HCT116 (cell line): ENCODE measurements around the gene GNLY. TPM values are rescaled to one million over a fixed set of nuclear protein-coding genes. Genes with fewer than 3 reads are reported as not detected.

Experiments
- ATAC-seq: fragments of 200-7000 bp; cut with Tn5 transposase; 2 replicates; pipeline ENCODE4 v1.9.1; 2020; ENCODE audit warnings: mild to moderate bottlenecking, moderate library complexity
- BruUV-seq: library from RNA; stranded (reverse); fragments of 400-500 nt; replicated peaks from 2 replicates; lab custom pipeline; 2021; lab: Mats Ljungman, UMichigan
- CTCF ChIA-PET: fragments of 300-600 bp; sonication (Branson Sonifier 250); formaldehyde crosslinking; loops from one replicate; lab custom pipeline; 2021; ENCODE audit warnings: antibody characterized with exemption; lab: Charles Lee
- POLR2A ChIA-PET: fragments of 300-600, 350-600 bp; sonication (Branson Sonifier 250); formaldehyde crosslinking; loops from one replicate; lab custom pipeline; 2021; ENCODE audit warnings: antibody characterized with exemption; lab: Charles Lee
- RAD21 ChIA-PET, 2 experiments: fragments of 300-600 bp; sonication (Branson Sonifier 250); formaldehyde crosslinking; loops; one replicate each; lab custom pipeline; 2023; ENCODE audit warnings: low total read pairs in 2 of 2; ENCODE audit not compliant: uncharacterized antibody in 2 of 2, unreplicated experiment in 2 of 2, low non-redundant PET in 1 of 2; lab: Charles Lee
- DNase-seq: peaks from one replicate; pipeline ENCODE4 v3.0.0-alpha.2; 2010; ENCODE audit warnings: low read depth, low spot score
- H2AFZ ChIP-seq: fragments of 200-600 bp; shearing (Covaris generic), sonication (generic); 2 replicates; pipeline ENCODE4 v1.6.1; 2017; ENCODE audit warnings: low read depth, mixed run types, mixed read lengths, antibody characterized with exemption, low read length; ENCODE audit not compliant: poor library complexity, severe bottlenecking
- H3K27ac ChIP-seq: 2 replicates; pipeline ENCODE4 v1.5.1; 2012; ENCODE audit warnings: low read depth, low read length
- H3K27me3 ChIP-seq: fragments of 200-600 bp; sonication (generic); 2 replicates; pipeline ENCODE4 v1.6.1; 2016; ENCODE audit warnings: mixed run types, low read length, mixed read lengths; ENCODE audit not compliant: insufficient read depth
- H3K36me3 ChIP-seq, 2 experiments: fragments of 200-500 bp in 1 of 2; fragments of 200-600 bp in 1 of 2; sonication (Bioruptor generic) in 1 of 2; sonication (generic) in 1 of 2; 2 replicates each; pipeline versions ENCODE4 v1.5.1 to v1.6.1; 2014 to 2016; ENCODE audit warnings: low read length in 2 of 2, inconsistent platforms in 1 of 2, mixed read lengths in 1 of 2, mixed run types in 1 of 2; ENCODE audit not compliant: insufficient read depth in 2 of 2, control insufficient read depth in 1 of 2
- H3K4me1 ChIP-seq, 2 experiments: fragments of 200-600 bp in 1 of 2; sonication (generic) in 1 of 2; 2 replicates each; pipeline versions ENCODE4 v1.5.1 to v1.6.1; 2012 to 2017; ENCODE audit warnings: low read length in 2 of 2, inconsistent platforms in 1 of 2, mild to moderate bottlenecking in 1 of 2, mixed read lengths in 1 of 2, mixed run types in 1 of 2, moderate library complexity in 1 of 2; ENCODE audit not compliant: insufficient read depth in 2 of 2, control insufficient read depth in 1 of 2
- H3K4me2 ChIP-seq: fragments of 200-600 bp; sonication (generic); 2 replicates; pipeline ENCODE4 v1.6.1; 2017; ENCODE audit warnings: mixed run types, low read length, mixed read lengths
- H3K4me3 ChIP-seq, 2 experiments: fragments of 200-600 bp in 1 of 2; sonication (generic) in 1 of 2; replicated peaks in 1 of 2; 2 replicates each; pipeline ENCODE4 v1.5.1; 2011 to 2016; ENCODE audit warnings: low read length in 2 of 2, control low read depth in 1 of 2, low read depth in 1 of 2, mild to moderate bottlenecking in 1 of 2, mixed read lengths in 1 of 2, mixed run types in 1 of 2
- H3K79me2 ChIP-seq: fragments of 200-600 bp; sonication (generic); 2 replicates; pipeline ENCODE4 v1.6.1; 2017; ENCODE audit warnings: mild to moderate bottlenecking, mixed run types, low read length, moderate library complexity, mixed read lengths; ENCODE audit not compliant: insufficient read depth
- H3K9ac ChIP-seq: fragments of 200-600 bp; sonication (generic); 2 replicates; pipeline ENCODE4 v1.6.1; 2016; ENCODE audit warnings: low read length, mixed read lengths
- H3K9me2 ChIP-seq: fragments of 200-600 bp; sonication (generic), shearing (Covaris generic); 2 replicates; pipeline ENCODE4 v1.6.1; 2017; ENCODE audit warnings: mixed run types, mild to moderate bottlenecking, moderate library complexity; ENCODE audit not compliant: insufficient read depth
- H3K9me3 ChIP-seq, 2 experiments: fragments of 200-500 bp in 1 of 2; fragments of 200-600 bp in 1 of 2; sonication (Bioruptor generic) in 1 of 2; sonication (generic) in 1 of 2; 2 replicates each; pipeline ENCODE4 v1.6.1; 2014 to 2017; ENCODE audit warnings: low read length in 2 of 2, mixed read lengths in 2 of 2, inconsistent platforms in 1 of 2, low read depth in 1 of 2, mild to moderate bottlenecking in 1 of 2, mixed run types in 1 of 2, moderate library complexity in 1 of 2; ENCODE audit not compliant: control insufficient read depth in 1 of 2, insufficient read depth in 1 of 2
- H4K20me1 ChIP-seq: fragments of 200-600 bp; sonication (generic), shearing (Covaris generic); 2 replicates; pipeline ENCODE4 v1.6.1; 2017; ENCODE audit warnings: mixed run types, mild to moderate bottlenecking, moderate library complexity; ENCODE audit not compliant: insufficient read depth
- ATF3 ChIP-seq: IDR thresholded peaks from 2 replicates; pipeline ENCODE4 v1.6.1; 2012
- CBX3 ChIP-seq: IDR thresholded peaks from 2 replicates; pipeline ENCODE4 v1.6.1; 2012; ENCODE audit warnings: low read depth
- CEBPB ChIP-seq: IDR thresholded peaks from 2 replicates; pipeline ENCODE4 v1.6.1; 2012; ENCODE audit warnings: low read depth
- CTCF ChIP-seq, 3 experiments: fragments of 200-600 bp in 1 of 3; sonication (generic) in 1 of 3; IDR thresholded peaks in 2 of 3; conservative IDR thresholded peaks in 1 of 3; 2 replicates each; pipeline ENCODE4 v1.5.1; 2012 to 2017; ENCODE audit warnings: low read depth in 2 of 3, low read length in 2 of 3, antibody characterized with exemption in 1 of 3, borderline replicate concordance in 1 of 3, control low read depth in 1 of 3, mild to moderate bottlenecking in 1 of 3, mixed read lengths in 1 of 3, mixed run types in 1 of 3, moderate library complexity in 1 of 3; ENCODE audit not compliant: insufficient read depth in 1 of 3
- EGR1 ChIP-seq: IDR thresholded peaks from 2 replicates; pipeline ENCODE4 v1.6.1; 2012; ENCODE audit warnings: low read depth
- ELF1 ChIP-seq: IDR thresholded peaks from 2 replicates; pipeline ENCODE4 v1.6.1; 2012; ENCODE audit warnings: low read depth, borderline replicate concordance
- EZH2 ChIP-seq: fragments of 200-600 bp; sonication (generic); IDR thresholded peaks from 2 replicates; pipeline ENCODE4 v1.6.1; 2017; ENCODE audit warnings: antibody characterized with exemption, mixed run types
- EZH2phosphoT487 ChIP-seq: fragments of 200-600 bp; IDR thresholded peaks from 2 replicates; pipeline ENCODE4 v1.6.1; 2018; ENCODE audit warnings: antibody characterized with exemption, borderline replicate concordance
- JUND ChIP-seq: IDR thresholded peaks from 2 replicates; pipeline ENCODE4 v1.6.1; 2012
- MAX ChIP-seq: IDR thresholded peaks from 2 replicates; pipeline ENCODE4 v1.6.1; 2012
- POLR2A ChIP-seq: IDR thresholded peaks from 2 replicates; pipeline ENCODE4 v1.7.0; 2011; ENCODE audit warnings: borderline replicate concordance; ENCODE audit not compliant: insufficient read depth, insufficient read length; ENCODE audit errors: extremely low read depth
- RAD21 ChIP-seq: IDR thresholded peaks from 2 replicates; pipeline ENCODE4 v1.6.1; 2012; ENCODE audit warnings: low read depth, mild to moderate bottlenecking
- SIN3A ChIP-seq: IDR thresholded peaks from 2 replicates; pipeline ENCODE4 v1.6.1; 2012; ENCODE audit warnings: low read depth
- SP1 ChIP-seq: IDR thresholded peaks from 2 replicates; pipeline ENCODE4 v1.6.1; 2012; ENCODE audit warnings: low read depth
- SRF ChIP-seq: IDR thresholded peaks from 2 replicates; pipeline ENCODE4 v1.6.1; 2012; ENCODE audit warnings: low read depth
- TCF7L2 ChIP-seq: IDR thresholded peaks from 2 replicates; pipeline ENCODE4 v1.7.0; 2011; ENCODE audit warnings: borderline replicate concordance, inconsistent platforms; ENCODE audit not compliant: insufficient read depth, insufficient read length; ENCODE audit errors: extremely low read depth
- ZFX ChIP-seq: fragments of 450-650 bp; IDR thresholded peaks from 2 replicates; pipeline ENCODE4 v1.6.1; 2017
- intact Hi-C: fragments of 100-400 bp; cut with micrococcal nuclease; formaldehyde crosslinking; loops from 2 replicates; pipeline ENCODE4 v1.10.0; 2022
- total RNA-seq: library from RNA; stranded (reverse); gene quantifications from one replicate; pipeline ENCODE4 v1.2.1, GENCODE V29; 2021; ENCODE audit not compliant: unreplicated experiment

Gene GNLY
- total RNA-seq, 1 experiment from 2014 or later = 0.74 TPM

- no peak overlapping the region for H3K9ac ChIP-seq
- ChIA-PET POLR2A (no interaction called here), RAD21 (no interaction called here), CTCF (interaction anchor here (0.8 to 1.2 kb wide), 4 partner anchors 16 to 90 kb away, joined by 3 to 5 read pairs (median 4); no protein-coding TSS in a partner anchor)
- intact Hi-C loops = loop anchor here (10.0 kb wide), 1 partner anchor 361 kb away; no protein-coding TSS in a partner anchor
- H3K79me2 ChIP-seq = no peaks in the 10 kb centered on the region
- no peaks in the 10 kb centered on the region for H3K9me2 ChIP-seq
- no peak overlapping the region for H2AFZ ChIP-seq
- no TSS peak for BruUV-seq
- H3K4me3 ChIP-seq = no peak overlapping the region
- 0 out of 2 replicates have a peak, but pooled peaks cover 3% of the 10 kb centered on the region for H3K27me3 ChIP-seq
- DNase-seq (no peak), ATAC-seq (no peak)
- no peak overlapping the region for H3K27ac ChIP-seq
- no peaks in the 10 kb centered on the region for H4K20me1 ChIP-seq
- H3K4me2 ChIP-seq = no peak overlapping the region
- no peaks in the 10 kb centered on the region for H3K36me3 ChIP-seq
- TF ChIP-seq EZH2phosphoT487 = no peak
- H3K4me1 ChIP-seq = peaks cover 2 to 3% of the 10 kb centered on the region in 2 experiments; a peak in 1 of 4 replicates
- H3K9me3 ChIP-seq = no peaks in the 10 kb centered on the region
Measured at GRCh38 chr2:85723707-85724360, 29.7 kb downstream of the GNLY start.

GRCh38 chr2:85724731-85725181 is 30.6 kb downstream of the GNLY start:
- Histone ChIP-seq H3K9me2 (no peaks in the 10 kb centered on the region), H3K4me1 (peaks cover 2 to 8% of the 10 kb centered on the region in 2 experiments; a peak in 2 of 4 replicates), H3K79me2 (no peaks in the 10 kb centered on the region), H3K4me2 (no peak overlapping the region), H3K4me3 (no peak overlapping the region), H3K27me3 (0 out of 2 replicates have a peak, but pooled peaks cover 3% of the 10 kb centered on the region), H3K9me3 (no peaks in the 10 kb centered on the region), H3K27ac (no peak overlapping the region), H3K36me3 (no peaks in the 10 kb centered on the region), H2AFZ (no peak overlapping the region), H3K9ac (no peak overlapping the region), H4K20me1 (no peaks in the 10 kb centered on the region)
- POLR2A ChIA-PET = no interaction called here
- BruUV-seq = no TSS peak
- RAD21 ChIA-PET = interaction anchor here in 1 of 2 experiments (0.6 kb wide), 1 partner anchor 132 kb away, joined by 7 read pairs; no protein-coding TSS in a partner anchor
- DNase-seq (no peak), ATAC-seq (no peak)
- intact Hi-C loops = loop anchor here (5.0 to 10.0 kb wide), 2 partner anchors 87 to 360 kb away; no protein-coding TSS in a partner anchor
- CTCF ChIA-PET = interaction anchor here (0.7 to 1.6 kb wide), 6 partner anchors 17 to 102 kb away, joined by 3 to 7 read pairs (median 4); no protein-coding TSS in a partner anchor
- TF ChIP-seq SRF (no peak), EZH2phosphoT487 (no peak), ATF3 (no peak), SIN3A (no peak), POLR2A (no peak), EGR1 (no peak), TCF7L2 (no peak), ZFX (no peak), ELF1 (no peak), SP1 (no peak), RAD21 (no peak), CEBPB (no peak), JUND (no peak), CTCF (IDR thresholded peaks at IDR 0.05 in 2 of 3, conservative IDR thresholded peaks at IDR 0.05 in 1 of 3; ENCODE audit: borderline replicate concordance in 1 of 3, insufficient read depth in 1 of 3, low read depth in 2 of 3, low read length in 2 of 3) (no peak), MAX (no peak), CBX3 (no peak), EZH2 (no peak)
